ENCODE measurements around the gene UTS2R. TPM values are rescaled to one million over a fixed set of nuclear protein-coding genes. Genes with fewer than 3 reads are reported as not detected.
"Not testable (repeated sequence)": the region's sequence is repeated elsewhere in the genome, so short reads cannot be mapped to it uniquely, and the experiment has no call there.

UTS2R gene
- total RNA-seq, 2 experiments from 2014 or later = not detected

DNA sequence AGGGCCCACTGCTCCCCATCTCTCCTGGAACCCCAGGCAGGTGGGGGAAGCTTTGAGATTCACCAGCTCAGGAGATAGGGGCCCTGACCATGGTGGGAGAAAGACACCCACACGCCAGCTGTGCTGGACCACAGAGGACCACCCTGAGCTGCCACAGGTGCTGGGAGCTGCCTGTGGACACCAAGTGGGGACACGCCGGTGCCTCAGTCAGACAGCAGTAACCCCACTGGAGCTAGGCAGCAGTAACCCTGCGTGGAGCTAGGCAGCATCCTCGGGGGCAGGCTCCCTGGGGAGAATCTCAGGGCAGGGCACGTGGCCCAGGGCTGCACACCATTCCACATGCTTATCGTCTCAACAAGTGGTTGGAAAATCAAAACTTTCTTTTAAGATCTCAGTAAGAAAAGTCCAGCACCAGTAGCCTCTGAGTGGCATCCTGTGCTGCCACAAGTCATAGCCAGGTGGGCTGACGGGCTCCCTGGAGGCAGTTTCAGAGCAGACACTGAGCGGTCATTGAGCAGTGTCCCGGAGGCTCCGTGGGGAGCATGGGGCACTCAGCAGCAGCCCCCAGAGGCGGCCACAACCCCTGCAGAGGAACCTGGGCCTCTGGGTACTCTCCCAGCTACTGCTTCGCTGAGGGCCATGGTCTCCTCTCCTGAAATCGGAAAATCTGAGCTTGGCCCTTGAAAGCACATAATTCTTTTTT is 38.6 kb downstream of the UTS2R start:
- Mint-ChIP-seq H3K4me1 (peaks cover 13% of the 10 kb centered on the region), H3K27me3 (no peaks in the 10 kb centered on the region), H3K9me3 (no peaks in the 10 kb centered on the region), H3K4me3 (no peak overlapping the region), H3K36me3 (peaks cover 12% of the 10 kb centered on the region), H3K27ac (no peak overlapping the region)
- DNase-seq = no peak

DNA sequence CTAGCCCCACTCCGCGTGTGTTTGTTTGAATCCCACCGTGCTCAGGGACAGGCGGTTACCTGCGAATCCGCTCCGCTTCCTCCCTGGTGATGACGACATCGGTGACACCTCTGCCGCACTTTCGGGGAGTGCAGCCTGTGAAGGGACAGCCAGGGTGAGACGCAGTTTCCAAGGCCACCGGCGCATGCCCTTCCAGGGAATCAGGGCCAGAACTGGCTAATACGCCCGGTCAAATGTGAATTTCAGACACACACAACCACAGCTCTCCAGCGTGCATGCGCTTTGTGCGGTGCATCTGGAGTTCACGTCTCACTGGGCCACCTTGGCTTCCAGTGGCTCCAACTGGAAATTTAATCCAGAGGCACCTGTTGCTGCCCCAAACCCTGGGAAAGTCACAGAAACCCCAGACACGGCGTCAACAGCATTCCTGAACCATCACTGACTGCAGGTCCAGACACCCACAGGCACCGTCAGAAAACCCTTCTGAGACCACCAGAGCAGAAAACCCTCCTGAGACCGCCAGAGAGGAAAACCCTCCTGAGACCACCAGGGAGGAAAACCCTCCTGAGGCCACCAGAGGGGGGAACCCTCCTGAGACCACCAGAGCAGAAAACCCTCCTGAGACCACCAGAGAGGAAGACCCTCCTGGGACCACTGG is 40.0 kb downstream of the UTS2R start:
- Mint-ChIP-seq H3K4me3 (no peak overlapping the region), H3K4me1 (peaks cover 13% of the 10 kb centered on the region), H3K36me3 (peaks cover 9% of the 10 kb centered on the region), H3K9me3 (no peaks in the 10 kb centered on the region), H3K27me3 (no peaks in the 10 kb centered on the region), H3K27ac (no peak overlapping the region)
- no peak for DNase-seq

DNA sequence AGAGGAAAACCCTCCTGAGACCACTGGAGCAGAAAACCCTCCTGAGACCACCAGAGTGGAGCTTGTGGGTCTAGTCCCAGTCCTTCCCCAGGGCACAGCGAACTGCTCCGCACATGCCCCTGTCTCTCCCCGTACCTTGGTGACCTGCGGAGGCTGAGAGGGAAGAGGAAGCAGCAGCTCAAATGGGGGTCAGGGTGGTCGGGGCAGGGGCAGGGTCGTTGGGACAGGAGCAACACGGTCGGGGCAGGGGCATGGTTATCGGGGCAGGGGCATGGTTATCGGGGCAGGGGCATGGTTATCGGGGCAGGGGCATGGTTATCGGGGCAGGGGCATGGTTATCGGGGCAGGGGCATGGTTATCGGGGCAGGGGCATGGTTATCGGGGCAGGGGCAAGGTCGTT is 40.5 kb downstream of the UTS2R start:
- not testable (repeated sequence) for H3K4me3 Mint-ChIP-seq

DNA sequence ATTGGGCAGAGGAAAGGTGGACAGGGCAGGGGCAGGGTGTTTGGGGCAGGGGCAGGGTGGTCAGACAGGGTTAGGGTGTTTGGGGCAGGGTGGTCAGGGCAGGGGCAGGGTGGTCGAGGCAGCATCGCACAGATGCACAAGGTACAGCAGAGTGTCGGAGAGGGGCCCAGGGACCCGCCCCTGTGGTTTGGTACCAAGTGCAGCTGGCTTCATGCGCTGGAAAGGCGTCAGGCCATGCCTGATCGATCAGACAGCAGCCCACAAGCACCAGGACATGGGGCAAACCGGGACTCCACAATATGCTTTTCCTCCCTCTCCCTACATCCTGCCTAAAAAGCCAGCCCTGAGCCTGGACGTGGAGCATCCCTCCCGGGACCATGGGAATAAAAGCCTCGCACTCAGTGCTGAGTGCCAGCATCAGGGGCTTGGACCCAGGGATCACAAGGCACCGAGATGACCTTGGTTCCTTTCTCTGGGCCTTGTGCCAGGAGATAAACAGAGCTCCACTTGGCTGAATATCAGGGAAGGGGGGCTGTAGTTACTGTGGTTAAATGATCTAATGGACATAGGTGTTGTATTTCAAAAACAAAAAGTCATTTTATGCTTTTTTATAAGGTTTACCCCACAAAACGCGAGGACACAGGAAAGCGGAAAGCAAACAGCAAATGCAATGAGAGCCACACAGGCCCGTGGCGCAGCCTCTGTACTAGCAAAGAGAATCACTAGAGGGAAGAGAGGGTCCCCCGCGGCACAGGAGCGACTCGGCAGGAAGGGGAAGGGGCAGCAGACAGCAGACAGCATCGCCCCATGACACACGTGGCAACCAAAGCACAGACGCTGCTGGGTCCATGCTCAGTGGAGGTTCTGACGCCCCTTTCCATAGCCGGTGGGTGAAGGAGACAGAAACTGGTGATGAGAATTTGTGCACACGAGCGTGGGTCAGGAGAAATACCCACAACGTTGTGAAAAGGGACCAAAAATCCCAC is 41.3 kb downstream of the UTS2R start:
- Mint-ChIP-seq H3K36me3 (peaks cover 5% of the 10 kb centered on the region), H3K27ac (no peak overlapping the region), H3K4me1 (peaks cover 9% of the 10 kb centered on the region), H3K4me3 (no peak overlapping the region), H3K27me3 (no peaks in the 10 kb centered on the region), H3K9me3 (no peaks in the 10 kb centered on the region)
- DNase-seq = no peak

More for the DNA sequence above, 40.5 kb downstream of the UTS2R start:
- not testable (repeated sequence) for H3K36me3 Mint-ChIP-seq, H3K9me3 Mint-ChIP-seq, H3K27ac Mint-ChIP-seq, H3K27me3 Mint-ChIP-seq, DNase-seq
- peaks cover 13% of the 10 kb centered on the region for H3K4me1 Mint-ChIP-seq

DNA sequence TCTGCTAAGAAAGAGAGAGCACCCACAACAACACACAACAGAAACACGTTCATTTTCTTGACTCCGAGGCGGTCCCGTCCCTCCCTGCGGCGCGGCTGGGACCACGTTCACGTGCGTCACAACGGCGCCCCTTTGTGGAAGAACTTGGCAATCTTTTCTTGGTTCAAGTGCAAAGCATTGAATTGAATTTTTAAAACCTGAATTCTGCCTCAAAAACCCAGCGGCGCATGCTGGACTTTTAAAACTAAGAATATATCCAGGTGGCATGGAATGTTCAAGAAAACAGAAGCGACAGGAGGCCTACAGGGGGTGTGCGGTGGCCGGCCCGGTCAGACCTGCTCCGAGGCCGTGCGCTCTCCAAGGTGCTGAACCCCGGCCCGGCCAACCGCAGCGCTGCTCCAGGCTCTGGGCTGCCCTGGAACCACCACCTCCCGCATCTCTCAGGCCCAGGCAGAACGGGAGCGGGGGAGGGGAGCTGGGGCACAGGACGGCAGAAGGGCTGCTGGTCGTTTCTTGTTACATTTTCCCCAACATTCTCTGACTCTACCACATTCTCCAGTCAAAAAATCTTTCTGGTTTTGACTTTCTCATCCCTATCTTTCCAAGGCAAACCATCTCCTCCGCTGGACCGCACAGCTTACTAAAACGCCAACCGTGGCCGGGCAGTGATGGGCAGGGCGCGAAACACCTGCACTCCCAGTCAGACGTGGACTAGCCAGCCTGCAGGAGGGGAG is 43.1 kb downstream of the UTS2R start:
- Mint-ChIP-seq H3K4me1 (peaks cover 17% of the 10 kb centered on the region), H3K27me3 (no peaks in the 10 kb centered on the region), H3K4me3 (peak overlapping the region; percentile 18), H3K9me3 (no peaks in the 10 kb centered on the region), H3K27ac (peak overlapping the region; percentile 23), H3K36me3 (peaks cover 5% of the 10 kb centered on the region)
- DNase-seq = peak; percentile 75

DNA sequence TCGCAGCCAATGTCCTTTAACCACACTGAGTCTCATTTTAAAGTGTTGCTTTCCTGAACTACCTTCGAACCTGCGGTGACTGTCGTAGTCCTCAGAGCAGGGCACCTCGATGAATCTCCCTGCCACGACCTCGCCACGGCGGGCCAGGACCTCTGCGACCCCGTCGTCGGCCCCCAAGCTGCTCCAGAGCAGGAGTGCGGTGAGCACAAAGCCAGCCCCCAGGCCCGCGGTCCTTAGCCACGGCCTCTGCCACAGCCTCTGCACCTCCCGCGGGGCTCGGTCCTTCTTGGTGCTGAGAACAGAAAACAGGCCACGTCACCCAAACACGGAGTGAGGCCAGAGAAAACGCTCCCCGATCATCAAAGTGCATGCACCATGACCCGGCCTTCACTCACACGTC is 43.8 kb downstream of the UTS2R start:
- no peak for DNase-seq
- Mint-ChIP-seq H3K36me3 (peaks cover 10% of the 10 kb centered on the region), H3K4me3 (no peak overlapping the region), H3K27me3 (no peaks in the 10 kb centered on the region), H3K4me1 (peaks cover 23% of the 10 kb centered on the region), H3K27ac (no peak overlapping the region), H3K9me3 (no peaks in the 10 kb centered on the region)

DNA sequence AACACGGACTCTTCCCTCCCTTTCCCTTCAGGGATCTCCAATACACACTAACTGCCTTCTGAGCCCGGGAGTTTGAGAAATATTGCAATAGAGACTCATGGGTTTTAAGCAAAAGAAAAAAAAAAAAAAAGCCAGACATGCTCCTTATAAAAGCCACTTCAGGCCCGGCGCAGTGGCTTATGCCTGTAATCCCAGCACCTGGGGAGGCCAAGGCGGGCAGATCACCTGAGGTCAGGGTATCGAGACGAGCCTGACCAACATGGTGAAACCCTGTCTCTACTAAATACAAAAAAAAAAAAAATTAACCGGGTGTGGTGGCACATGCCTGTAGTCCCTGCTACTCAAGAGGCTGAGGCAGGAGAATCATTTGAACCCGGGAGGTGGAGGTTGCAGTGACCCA is 44.2 kb downstream of the UTS2R start:
- Mint-ChIP-seq H3K36me3 (peaks cover 10% of the 10 kb centered on the region), H3K27ac (no peak overlapping the region), H3K9me3 (no peaks in the 10 kb centered on the region), H3K27me3 (no peaks in the 10 kb centered on the region), H3K4me3 (no peak overlapping the region), H3K4me1 (peaks cover 23% of the 10 kb centered on the region)
- DNase-seq = no peak

DNA sequence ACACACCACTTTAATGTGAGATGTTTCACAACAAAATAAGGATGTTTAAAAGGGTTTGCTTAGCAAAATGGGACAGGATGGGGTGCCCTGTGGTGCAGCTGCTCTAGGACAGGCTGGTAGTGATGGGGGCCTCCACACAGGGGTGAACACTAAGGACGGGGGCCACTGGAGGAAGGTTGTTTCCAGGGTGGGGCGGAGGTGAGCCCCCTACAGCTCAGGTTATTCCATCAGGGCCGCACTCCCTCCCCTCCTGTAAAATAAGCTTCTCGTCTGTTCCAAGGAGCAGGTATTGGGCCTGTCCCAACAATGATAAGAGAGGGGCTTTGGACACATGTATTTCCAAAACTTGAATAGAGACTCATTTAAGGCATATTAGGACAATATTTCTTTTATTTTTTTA is 44.7 kb downstream of the UTS2R start:
- Mint-ChIP-seq H3K4me3 (no peak overlapping the region), H3K27me3 (no peaks in the 10 kb centered on the region), H3K36me3 (peaks cover 10% of the 10 kb centered on the region), H3K9me3 (no peaks in the 10 kb centered on the region), H3K27ac (no peak overlapping the region), H3K4me1 (peaks cover 23% of the 10 kb centered on the region)
- DNase-seq = no peak

DNA sequence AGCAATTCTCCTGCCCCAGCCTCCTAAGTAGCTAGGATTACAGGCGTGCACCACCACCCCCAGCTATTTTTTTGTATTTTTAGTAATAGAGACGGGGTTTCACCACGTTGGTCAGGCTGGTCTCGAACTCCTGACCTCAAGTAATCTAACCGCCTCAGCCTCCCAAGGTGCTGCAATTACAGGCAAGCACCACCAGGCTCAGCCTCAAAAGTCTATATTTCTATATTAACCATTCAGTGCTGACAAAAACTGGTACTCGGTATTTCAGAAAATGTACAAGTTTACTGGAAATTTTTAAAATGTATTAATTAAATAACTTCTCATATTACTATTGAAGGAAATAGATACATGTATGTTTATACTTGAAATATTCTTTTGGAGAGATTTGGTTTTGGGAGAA is 45.2 kb downstream of the UTS2R start:
- peaks cover 23% of the 10 kb centered on the region for H3K4me1 Mint-ChIP-seq
- no peaks in the 10 kb centered on the region for H3K9me3 Mint-ChIP-seq
- H3K27me3 Mint-ChIP-seq = no peaks in the 10 kb centered on the region
- no peak overlapping the region for H3K27ac Mint-ChIP-seq
- DNase-seq = no peak
- no peak overlapping the region for H3K4me3 Mint-ChIP-seq
- H3K36me3 Mint-ChIP-seq = peaks cover 10% of the 10 kb centered on the region

DNA sequence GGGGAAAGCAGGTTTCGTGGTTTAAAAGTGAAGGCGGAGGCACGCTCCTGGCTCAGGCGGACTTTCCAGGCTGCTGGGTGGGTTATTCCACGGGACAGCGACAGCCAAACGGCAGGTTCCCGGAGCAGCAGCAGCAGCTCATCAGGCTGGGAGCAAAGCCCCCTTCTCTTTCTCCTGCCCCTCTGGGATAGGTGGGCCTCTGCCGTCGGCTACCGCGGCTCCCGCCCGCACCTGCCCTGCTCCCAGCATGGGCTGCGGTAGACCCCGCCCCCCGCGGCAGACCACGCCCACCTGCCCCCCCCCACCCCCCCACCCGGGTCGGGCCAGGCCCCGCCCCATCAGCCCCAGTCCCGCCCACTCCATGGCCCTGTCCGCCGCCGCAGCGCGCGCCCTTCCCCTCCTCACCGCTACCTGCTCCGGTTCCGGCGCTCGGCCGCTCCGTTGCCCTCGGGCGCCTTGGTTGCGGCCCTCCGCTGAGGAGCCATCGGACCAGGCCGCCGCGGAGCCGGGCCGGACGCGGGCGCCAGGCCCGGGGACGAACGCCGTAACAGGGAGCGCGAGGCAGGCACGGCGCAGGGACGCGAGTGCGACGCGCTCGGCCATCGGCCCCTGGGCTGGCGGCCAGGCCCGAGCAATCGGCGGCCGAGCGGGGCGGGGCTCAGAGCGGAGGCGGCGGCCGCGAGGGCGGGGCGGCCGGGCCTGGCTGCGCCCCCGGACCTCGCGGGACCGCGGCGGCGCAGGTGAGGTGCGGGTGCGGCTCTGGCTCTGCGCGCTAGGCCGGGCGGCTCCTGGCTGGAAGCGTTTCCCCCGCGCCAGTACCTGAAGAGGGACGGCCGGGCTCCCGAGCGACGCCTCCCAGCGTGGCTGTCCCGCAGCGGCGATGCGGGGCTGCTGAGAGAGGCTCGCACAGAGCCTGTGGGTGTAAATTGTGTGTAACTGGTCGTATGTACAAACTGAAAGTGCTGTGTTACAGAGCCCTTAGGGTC is 46.7 kb downstream of the UTS2R start, which contains the start of the genes HEXD and OGFOD3:
TSS of gene HEXD (plus strand) at position 347 of the 986 bp plus-strand sequence. CDS start 1,453 bp downstream, outside the sequence.
TSS of gene OGFOD3 (minus strand) at position 586 of the 986 bp plus-strand sequence. CDS start at position 485, 101 bp downstream.
- peak within 1 kb of the TSS; percentile 74 for H3K27ac Mint-ChIP-seq
- H3K4me1 Mint-ChIP-seq = peaks cover 23% of the 10 kb centered on the region
- DNase-seq = peak; percentile 94
- no peaks in the 10 kb centered on the region for H3K27me3 Mint-ChIP-seq
- peak within 1 kb of the TSS; percentile 76 for H3K4me3 Mint-ChIP-seq
- peaks cover 21% of the 10 kb centered on the region for H3K36me3 Mint-ChIP-seq
- H3K9me3 Mint-ChIP-seq = no peaks in the 10 kb centered on the region

DNA sequence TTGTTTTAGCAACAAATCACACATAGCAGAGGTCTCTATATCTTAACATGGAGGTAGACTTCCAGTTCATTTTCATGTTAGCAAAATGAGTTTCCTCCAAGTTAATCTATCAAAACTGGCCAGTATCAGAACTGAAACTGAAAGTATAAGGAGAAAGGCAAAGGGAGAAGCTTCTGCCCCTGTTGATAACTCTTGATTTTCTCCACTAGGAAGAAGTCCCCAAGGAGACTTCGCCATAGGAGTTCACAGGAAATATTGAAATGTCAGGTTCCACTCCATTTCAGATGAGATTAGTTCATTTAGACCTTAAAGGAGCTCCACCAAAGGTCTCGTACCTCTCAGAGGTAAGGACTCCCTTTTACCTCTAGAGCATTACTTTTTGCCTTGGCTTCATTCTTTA is 48.0 kb downstream of the UTS2R start:
- peaks cover 19% of the 10 kb centered on the region for H3K36me3 Mint-ChIP-seq
- peaks cover 21% of the 10 kb centered on the region for H3K4me1 Mint-ChIP-seq
- no peaks in the 10 kb centered on the region for H3K27me3 Mint-ChIP-seq
- peak overlapping the region; percentile 74 for H3K27ac Mint-ChIP-seq
- DNase-seq = no peak
- peak overlapping the region; percentile 76 for H3K4me3 Mint-ChIP-seq
- H3K9me3 Mint-ChIP-seq = no peaks in the 10 kb centered on the region

DNA sequence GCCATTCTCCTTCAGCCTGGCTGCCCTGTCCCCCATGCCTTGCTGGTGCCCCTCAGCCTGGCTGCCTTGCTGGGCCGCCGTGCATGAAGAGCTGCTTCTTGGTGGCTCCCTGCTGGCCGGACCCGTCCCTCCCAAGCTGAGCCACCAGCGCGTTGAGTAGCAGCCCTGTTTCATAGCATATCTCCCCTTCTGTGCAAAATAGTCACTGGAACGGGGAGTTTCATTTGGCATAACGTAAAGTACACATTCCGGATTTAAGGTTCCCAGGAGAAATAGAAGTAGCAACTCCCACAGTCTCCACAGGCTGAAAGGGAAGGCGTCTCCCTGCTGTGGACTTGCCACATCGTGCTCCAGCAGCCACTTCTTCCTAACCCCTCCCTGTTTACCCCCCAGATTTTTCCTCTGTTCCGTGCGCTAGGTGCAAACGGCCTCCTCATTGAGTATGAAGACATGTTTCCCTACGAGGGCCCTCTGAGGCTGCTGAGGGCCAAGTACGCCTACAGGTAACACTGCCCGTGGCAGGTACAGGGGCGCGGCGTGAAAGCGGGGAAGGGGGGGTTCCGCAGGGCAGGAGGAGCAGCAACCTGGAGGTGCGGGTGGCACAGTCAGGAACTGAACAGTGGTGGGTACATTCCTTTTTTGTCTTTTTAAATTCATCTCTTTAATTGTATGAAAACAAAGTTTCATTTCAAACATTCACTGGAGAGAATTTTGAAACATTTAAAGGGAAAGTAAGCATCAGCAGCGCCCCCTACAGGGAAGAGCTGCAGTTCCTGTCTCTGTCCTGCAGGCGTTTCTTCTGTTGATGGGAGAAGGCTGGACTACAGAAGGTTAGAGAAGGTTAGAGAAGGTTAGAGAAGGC is 52.7 kb downstream of the UTS2R start:
- Mint-ChIP-seq H3K4me3 (no peak overlapping the region), H3K27ac (peak overlapping the region; percentile 34)

DNA sequence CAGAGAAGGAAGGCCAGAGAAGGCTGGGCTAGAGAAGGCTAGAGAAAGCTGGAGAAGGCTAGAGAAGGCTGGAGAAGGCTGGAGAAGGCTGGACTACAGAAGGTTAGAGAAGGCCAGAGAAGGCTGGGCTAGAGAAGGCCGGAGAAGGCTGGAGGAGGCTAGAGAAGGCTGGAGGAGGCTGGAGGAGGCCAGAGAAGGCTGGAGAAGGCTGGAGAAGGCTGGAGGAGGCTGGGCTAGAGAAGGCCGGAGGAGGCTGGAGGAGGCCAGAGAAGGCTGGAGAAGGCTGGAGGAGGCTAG is 53.2 kb downstream of the UTS2R start:
- Mint-ChIP-seq H3K4me3 (no peak overlapping the region), H3K9me3 (no peaks in the 10 kb centered on the region), H3K27ac (peak overlapping the region; percentile 34), H3K4me1 (peaks cover 8% of the 10 kb centered on the region), H3K36me3 (peaks cover 15% of the 10 kb centered on the region), H3K27me3 (no peaks in the 10 kb centered on the region)
- DNase-seq = no peak

More for the DNA sequence above, 52.7 kb downstream of the UTS2R start:
- no peaks in the 10 kb centered on the region for H3K27me3 Mint-ChIP-seq
- no peaks in the 10 kb centered on the region for H3K9me3 Mint-ChIP-seq
- peaks cover 12% of the 10 kb centered on the region for H3K4me1 Mint-ChIP-seq
- peaks cover 16% of the 10 kb centered on the region for H3K36me3 Mint-ChIP-seq
- peak; percentile 43 for DNase-seq
